ENCODE measurements around the gene HECTD2. TPM values are rescaled to one million over a fixed set of nuclear protein-coding genes. Genes with fewer than 3 reads are reported as not detected.
"Not testable (repeated sequence)": the region's sequence is repeated elsewhere in the genome, so short reads cannot be mapped to it uniquely, and the experiment has no call there.

The HECTD2 gene
- total RNA-seq, 1 experiment from 2014 or later = 3.7 TPM

GRCh38 chr10:91411621-91412020 lies 1.5 kb downstream of the HECTD2 start:
- DNase-seq (ENCODE audit: low spot score) = no peak

- DNase-seq (ENCODE audit: low spot score) = no peak
Observed at GRCh38 chr10:91412354-91413087, 2.4 kb downstream of the HECTD2 start.

- no peak for DNase-seq (ENCODE audit: low spot score)
Observed at GRCh38 chr10:91415816-91416215, 5.7 kb downstream of the HECTD2 start.

DNA sequence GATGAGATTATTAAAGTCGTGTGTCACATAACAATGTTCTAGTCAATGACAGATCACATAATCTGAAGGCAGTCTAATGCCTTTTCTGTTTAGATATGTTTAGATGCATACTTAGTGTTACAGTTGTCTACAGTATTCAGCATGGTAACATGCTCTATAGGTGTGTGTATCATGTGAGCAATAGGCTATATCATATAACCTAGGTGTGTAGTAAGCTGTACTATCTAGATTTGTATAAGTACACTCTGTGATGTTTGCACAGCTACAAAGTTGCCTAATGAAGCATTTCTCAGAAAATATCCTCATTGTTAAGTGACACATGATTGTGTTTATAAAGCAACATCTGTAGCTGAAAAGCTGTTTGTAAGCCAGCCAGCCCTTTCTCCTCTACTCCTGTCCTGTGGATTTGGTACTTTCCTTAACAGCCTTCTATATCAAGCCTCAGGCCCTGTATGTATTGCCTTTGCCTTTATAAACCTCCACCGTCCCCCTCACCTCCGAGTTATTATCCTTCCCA lies 6.3 kb downstream of the HECTD2 start:
- no peak for DNase-seq (ENCODE audit: low spot score)

GRCh38 chr10:91418416-91418815 lies 8.3 kb downstream of the HECTD2 start:
- DNase-seq (ENCODE audit: low spot score) = no peak

DNA sequence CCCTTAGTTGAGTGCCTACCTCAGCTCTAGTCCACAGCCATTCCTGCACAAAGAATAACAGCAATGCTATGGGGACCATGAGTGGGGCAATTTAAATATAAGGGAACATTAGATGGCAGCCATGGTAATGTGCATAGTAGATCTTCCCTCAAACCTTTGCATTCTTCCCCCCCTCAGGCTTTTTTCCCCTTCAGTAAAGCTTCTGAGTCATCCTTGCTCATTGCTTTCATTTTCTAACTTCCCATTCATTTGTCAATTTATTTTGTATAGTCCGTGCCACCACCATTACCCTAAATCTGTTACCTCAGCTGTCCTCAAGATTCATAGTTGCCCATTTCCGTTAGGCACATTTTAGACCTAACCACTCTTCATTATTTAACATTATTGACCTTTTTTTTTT lies 10.7 kb downstream of the HECTD2 start:
- DNase-seq (ENCODE audit: low spot score) = no peak

DNA sequence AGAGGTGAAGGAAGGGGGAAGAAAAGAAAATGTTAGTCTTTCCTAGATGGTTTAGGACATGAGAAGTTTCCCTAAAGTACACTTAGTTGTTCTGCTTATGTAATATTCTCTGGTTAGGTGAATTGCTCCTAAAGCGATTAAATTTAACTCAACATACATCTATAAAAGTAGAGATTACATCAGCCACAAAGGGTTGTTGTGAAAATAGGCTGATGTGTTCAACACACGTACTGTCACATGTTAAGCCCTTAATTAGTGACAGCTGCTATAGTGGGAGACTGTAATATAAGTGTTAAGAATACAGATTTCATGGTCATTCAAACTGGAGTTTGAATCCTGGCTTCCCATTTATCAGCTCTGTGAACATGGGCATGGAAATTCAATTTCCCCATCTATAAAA lies 12.8 kb downstream of the HECTD2 start:
- DNase-seq (ENCODE audit: low spot score) = no peak

GRCh38 chr10:91424016-91424415 lies 13.9 kb downstream of the HECTD2 start:
- DNase-seq (ENCODE audit: low spot score) = no peak

DNA sequence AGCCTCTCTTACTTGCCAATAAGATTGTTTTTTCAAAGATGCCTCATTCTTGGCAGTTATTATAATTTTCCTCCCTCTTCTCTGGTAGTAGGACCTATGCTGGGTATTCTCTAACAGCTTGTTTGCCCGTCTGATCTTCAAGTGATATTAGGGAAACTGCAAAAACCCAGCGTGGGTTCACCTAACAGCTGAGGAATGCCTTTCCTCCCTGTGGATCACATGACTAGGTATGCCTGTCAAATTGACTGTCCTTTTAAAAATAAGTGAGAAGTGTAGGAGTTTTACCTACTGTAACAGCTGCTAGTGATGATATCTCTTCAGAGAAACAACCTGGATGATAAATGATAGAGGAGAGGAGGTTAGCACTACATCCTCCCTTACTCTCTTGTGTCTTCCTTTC lies 22.0 kb downstream of the HECTD2 start:
- DNase-seq (ENCODE audit: low spot score) = no peak

DNA sequence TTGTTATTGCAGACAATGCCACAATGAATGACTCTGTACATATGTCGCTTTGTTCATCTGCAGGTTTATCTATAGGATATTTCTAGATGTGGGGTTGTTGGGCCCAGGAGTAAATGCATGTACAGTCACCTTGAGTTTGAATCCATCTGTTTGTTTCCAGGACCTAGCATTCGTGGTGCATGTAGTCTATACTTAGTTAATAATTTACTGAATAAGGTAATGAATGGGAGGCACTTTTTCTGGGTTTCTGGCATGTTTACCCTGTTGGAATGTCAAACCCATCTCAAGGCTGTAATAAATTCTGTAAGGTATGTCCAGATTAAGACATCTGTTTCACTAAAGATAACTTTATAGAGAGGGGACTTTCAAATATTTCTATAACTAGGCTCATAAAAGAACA lies 23.5 kb downstream of the HECTD2 start:
- DNase-seq (ENCODE audit: low spot score) = no peak

- no peak for DNase-seq (ENCODE audit: low spot score)
Observed at GRCh38 chr10:91434041-91434440, 23.9 kb downstream of the HECTD2 start.

GRCh38 chr10:91435241-91435640 lies 25.1 kb downstream of the HECTD2 start:
- DNase-seq (ENCODE audit: low spot score) = no peak

- not testable (repeated sequence) for DNase-seq (ENCODE audit: low spot score)
Observed at GRCh38 chr10:91438228-91438627, 28.1 kb downstream of the HECTD2 start.

DNA sequence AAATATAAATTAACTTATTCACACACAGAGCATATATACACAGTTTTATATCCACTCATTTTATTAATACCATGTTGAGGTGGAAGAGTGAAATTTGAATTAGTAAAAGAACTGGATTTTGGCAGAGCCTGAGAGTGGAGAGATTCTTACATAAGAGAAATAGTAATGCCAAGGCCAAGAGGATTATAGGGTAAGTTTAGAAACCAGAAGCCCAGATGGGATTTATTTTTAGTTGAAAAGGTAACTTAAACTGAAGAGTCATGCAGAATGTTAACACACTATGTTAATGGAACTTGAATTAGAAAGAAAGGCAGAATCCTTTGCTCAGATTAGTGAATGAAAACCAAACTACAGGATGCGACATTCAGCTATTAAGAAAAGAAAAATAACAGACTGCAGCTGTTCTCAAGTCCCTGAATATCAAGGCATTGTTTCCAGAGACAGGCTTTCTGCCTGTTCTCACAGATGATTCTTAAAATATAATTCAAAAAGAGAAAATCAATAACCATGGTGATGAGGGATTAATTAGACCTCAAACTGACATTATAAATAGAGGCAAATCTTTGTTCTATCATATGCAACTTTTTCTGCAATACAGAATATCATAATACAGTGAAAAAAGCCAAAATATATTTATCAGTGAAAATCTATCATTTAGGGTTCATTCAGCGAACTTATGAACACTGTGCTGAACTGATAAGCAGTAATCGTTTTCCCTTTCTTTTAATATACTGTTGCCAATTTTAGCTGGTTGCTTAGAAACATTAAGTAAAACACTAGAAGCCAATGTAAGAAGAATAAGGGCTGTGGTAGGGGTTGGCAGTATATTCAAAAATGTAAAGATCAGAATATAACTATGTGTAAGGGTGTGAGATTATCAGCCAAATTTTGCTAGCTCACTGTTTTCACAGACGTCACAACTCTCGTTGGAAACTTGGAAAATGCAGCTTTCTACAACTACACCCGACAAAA lies 34.4 kb downstream of the HECTD2 start:
- no peak for DNase-seq (ENCODE audit: low spot score)

- DNase-seq (ENCODE audit: low spot score) = no peak
Observed at GRCh38 chr10:91452063-91452462, 41.9 kb downstream of the HECTD2 start.

GRCh38 chr10:91453535-91453934 lies 43.4 kb downstream of the HECTD2 start:
- DNase-seq (ENCODE audit: low spot score) = no peak

GRCh38 chr10:91455135-91455534 lies 45.0 kb downstream of the HECTD2 start:
- not testable (repeated sequence) for DNase-seq (ENCODE audit: low spot score)

- DNase-seq (ENCODE audit: low spot score) = no peak
Observed at GRCh38 chr10:91460681-91461080, 50.5 kb downstream of the HECTD2 start.

DNA sequence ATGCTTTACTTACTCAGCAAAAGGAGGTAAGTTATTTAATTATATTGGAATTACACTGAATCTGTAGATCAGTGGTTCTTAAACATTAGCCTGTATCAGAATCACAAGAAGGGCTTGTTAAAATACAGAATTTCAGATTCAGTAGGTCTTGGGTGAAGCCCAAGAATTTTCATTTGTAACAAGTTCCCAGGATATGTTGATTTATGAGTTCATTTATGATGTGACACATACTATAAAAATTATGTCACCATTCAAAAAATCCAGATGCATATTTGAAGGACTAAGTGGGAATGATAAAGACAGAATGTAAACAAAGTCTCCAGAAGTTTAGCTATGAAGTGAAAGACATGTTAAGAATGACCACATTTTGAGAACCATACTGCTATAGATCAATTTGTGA lies 52.3 kb downstream of the HECTD2 start:
- no peak for DNase-seq (ENCODE audit: low spot score)

- DNase-seq (ENCODE audit: low spot score) = no peak
Observed at GRCh38 chr10:91464500-91464899, 54.4 kb downstream of the HECTD2 start.

DNA sequence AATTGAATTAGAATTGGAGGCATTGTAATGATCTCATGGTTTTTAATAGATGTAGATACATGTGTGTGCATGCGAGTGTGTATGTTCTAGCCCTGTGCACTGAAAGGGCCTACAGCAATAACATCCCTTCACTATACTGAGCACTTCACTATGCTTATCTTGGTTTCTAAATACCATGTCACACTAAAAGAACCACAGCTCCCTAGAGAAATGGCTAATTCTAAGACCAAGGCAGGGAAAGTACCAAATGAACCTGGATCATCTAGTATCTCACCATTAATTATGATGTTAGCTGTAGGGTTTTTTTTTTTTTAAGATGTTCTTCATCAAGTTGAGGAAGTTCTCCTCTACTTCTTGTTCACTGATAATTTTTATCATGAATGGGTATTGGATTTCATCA lies 55.1 kb downstream of the HECTD2 start:
- DNase-seq (ENCODE audit: low spot score) = no peak

GRCh38 chr10:91467114-91467513 lies 57.0 kb downstream of the HECTD2 start:
- no peak for DNase-seq (ENCODE audit: low spot score)

- no peak for DNase-seq (ENCODE audit: low spot score)
Observed at GRCh38 chr10:91471602-91472001, 61.5 kb downstream of the HECTD2 start.

All from HT-29 (cell line).